ENCODE results near the gene TBC1D2B.

DNA sequence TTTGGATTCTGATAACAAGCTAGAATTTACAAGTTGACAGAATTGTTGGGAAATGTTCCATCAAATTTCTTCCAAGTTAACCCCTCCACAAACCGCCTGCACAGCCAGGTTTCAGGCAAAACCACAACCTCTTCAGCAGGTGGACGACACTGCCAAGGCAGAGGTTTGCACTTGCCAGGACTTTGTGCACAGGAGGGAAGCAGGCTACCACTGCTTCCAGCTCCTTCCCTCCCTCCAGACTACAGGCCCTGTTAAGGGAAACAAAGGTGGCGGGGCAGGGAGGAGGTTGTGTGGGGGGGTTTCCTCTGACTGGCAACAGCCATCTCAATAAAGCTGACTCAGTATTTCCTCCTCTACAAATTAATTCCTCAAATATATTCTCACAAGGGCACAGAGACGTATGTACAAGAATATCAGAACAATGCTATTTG is 42.2 kb downstream of the TBC1D2B start:
- no peak for TF ChIP-seq FOXK2 (IDR thresholded peaks at IDR 0.05)
- TF ChIP-seq L3MBTL2 (conservative IDR thresholded peaks at IDR 0.05), result no peak
- TF ChIP-seq FOXM1 (IDR thresholded peaks at IDR 0.05; ENCODE audit: borderline replicate concordance), result no peak
- TF ChIP-seq, protein P1, sequence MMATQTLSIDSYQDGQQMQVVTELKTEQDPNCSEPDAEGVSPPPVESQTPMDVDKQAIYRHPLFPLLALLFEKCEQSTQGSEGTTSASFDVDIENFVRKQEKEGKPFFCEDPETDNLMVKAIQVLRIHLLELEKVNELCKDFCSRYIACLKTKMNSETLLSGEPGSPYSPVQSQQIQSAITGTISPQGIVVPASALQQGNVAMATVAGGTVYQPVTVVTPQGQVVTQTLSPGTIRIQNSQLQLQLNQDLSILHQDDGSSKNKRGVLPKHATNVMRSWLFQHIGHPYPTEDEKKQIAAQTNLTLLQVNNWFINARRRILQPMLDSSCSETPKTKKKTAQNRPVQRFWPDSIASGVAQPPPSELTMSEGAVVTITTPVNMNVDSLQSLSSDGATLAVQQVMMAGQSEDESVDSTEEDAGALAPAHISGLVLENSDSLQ (IDR thresholded peaks at IDR 0.05), result no peak
- TF ChIP-seq SP1 (IDR thresholded peaks at IDR 0.05), result no peak
- no peak for TF ChIP-seq TARDBP (IDR thresholded peaks at IDR 0.05)
- TF ChIP-seq ELF4 (IDR thresholded peaks at IDR 0.05), result no peak
- TF ChIP-seq BHLHE40 (IDR thresholded peaks at IDR 0.05; ENCODE audit: borderline replicate concordance), result no peak

Measured in HEK293T (cell line).